GM12891 (cell line): ENCODE data around the gene LRP3.

Experiments
- POLR2A ChIP-seq: IDR thresholded peaks from 2 replicates; pipeline ENCODE4 v1.6.1; 2011; ENCODE audit warnings: low read depth, low read length, control low read depth
- SPI1 ChIP-seq: IDR thresholded peaks from 2 replicates; pipeline ENCODE4 v1.6.1; 2011; ENCODE audit warnings: low read depth, low read length, control low read depth

GRCh38 chr19:33163481-33163880 lies 30.6 kb upstream of the LRP3 start:
- TF ChIP-seq POLR2A = no peak
- no peak for TF ChIP-seq SPI1
